ENCODE measurements around the gene OR4D1.

The OR4D1 gene

GRCh38 chr17:58170622-58171021 lies 22.4 kb downstream of the OR4D1 start:
- H3K27me3 Mint-ChIP-seq = peaks cover 19% of the 10 kb centered on the region
- peaks cover 2% of the 10 kb centered on the region for H3K9me3 Mint-ChIP-seq
- peaks cover 6% of the 10 kb centered on the region for H3K4me1 Mint-ChIP-seq
- no peak overlapping the region for H3K4me3 Mint-ChIP-seq
- H3K36me3 Mint-ChIP-seq = peaks cover 3% of the 10 kb centered on the region
- H3K27ac Mint-ChIP-seq = no peak overlapping the region
- no peak for ATAC-seq (ENCODE audit: low read depth)
- no peak for DNase-seq (ENCODE audit: low spot score in 2 of 2)

GRCh38 chr17:58172369-58173071 lies 24.3 kb downstream of the OR4D1 start:
- DNase-seq (ENCODE audit: low spot score in 2 of 2) = peak in 1 of 2 donors; percentile 11
- Mint-ChIP-seq H3K27ac (no peak overlapping the region), H3K27me3 (peaks cover 23% of the 10 kb centered on the region), H3K4me1 (peaks cover 6% of the 10 kb centered on the region), H3K36me3 (peaks cover 5% of the 10 kb centered on the region), H3K9me3 (peaks cover 2% of the 10 kb centered on the region), H3K4me3 (no peak overlapping the region)
- peak; percentile 69 for ATAC-seq (ENCODE audit: low read depth)

- DNase-seq (ENCODE audit: low spot score in 2 of 2) (no peak), ATAC-seq (ENCODE audit: low read depth) (no peak)
- no peaks in the 10 kb centered on the region for H3K9me3 Mint-ChIP-seq
- peaks cover 6% of the 10 kb centered on the region for H3K4me1 Mint-ChIP-seq
- no peak overlapping the region for H3K27ac Mint-ChIP-seq
- H3K4me3 Mint-ChIP-seq = no peak overlapping the region
- H3K27me3 Mint-ChIP-seq = peaks cover 18% of the 10 kb centered on the region
- H3K36me3 Mint-ChIP-seq = peaks cover 3% of the 10 kb centered on the region
Measured at GRCh38 chr17:58174871-58175270, 26.7 kb downstream of the OR4D1 start.

GRCh38 chr17:58176200-58176599 lies 28.0 kb downstream of the OR4D1 start:
- H3K9me3 Mint-ChIP-seq = no peaks in the 10 kb centered on the region

GRCh38 chr17:58181796-58182195 lies 33.6 kb downstream of the OR4D1 start:
- Mint-ChIP-seq H3K4me1 (peaks cover 15% of the 10 kb centered on the region), H3K9me3 (no peaks in the 10 kb centered on the region), H3K27ac (no peak overlapping the region), H3K36me3 (peaks cover under 1% of the 10 kb centered on the region), H3K27me3 (peaks cover 14% of the 10 kb centered on the region), H3K4me3 (no peak overlapping the region)
- no peak for DNase-seq (ENCODE audit: low spot score in 2 of 2)
- no peak for ATAC-seq (ENCODE audit: low read depth)

More at GRCh38 chr17:58176200-58176599, 28.0 kb downstream of the OR4D1 start:
- H3K27me3 Mint-ChIP-seq = peaks cover 17% of the 10 kb centered on the region
- ATAC-seq (ENCODE audit: low read depth) (no peak), DNase-seq (ENCODE audit: low spot score in 2 of 2) (no peak)
- peaks cover 3% of the 10 kb centered on the region for H3K36me3 Mint-ChIP-seq
- peaks cover 7% of the 10 kb centered on the region for H3K4me1 Mint-ChIP-seq
- H3K27ac Mint-ChIP-seq = no peak overlapping the region
- H3K4me3 Mint-ChIP-seq = no peak overlapping the region

GRCh38 chr17:58183514-58183913 lies 35.3 kb downstream of the OR4D1 start:
- H3K27ac Mint-ChIP-seq = no peak overlapping the region

GRCh38 chr17:58184308-58184985 lies 36.3 kb downstream of the OR4D1 start:
- H3K27ac Mint-ChIP-seq = no peak overlapping the region
- H3K36me3 Mint-ChIP-seq = no peaks in the 10 kb centered on the region
- H3K4me1 Mint-ChIP-seq = peaks cover 15% of the 10 kb centered on the region
- no peaks in the 10 kb centered on the region for H3K9me3 Mint-ChIP-seq
- DNase-seq (ENCODE audit: low spot score in 2 of 2) (no peak), ATAC-seq (ENCODE audit: low read depth) (no peak)
- peaks cover 13% of the 10 kb centered on the region for H3K27me3 Mint-ChIP-seq
- H3K4me3 Mint-ChIP-seq = no peak overlapping the region

More at GRCh38 chr17:58183514-58183913, 35.3 kb downstream of the OR4D1 start:
- DNase-seq (ENCODE audit: low spot score in 2 of 2) (no peak), ATAC-seq (ENCODE audit: low read depth) (no peak)
- Mint-ChIP-seq H3K4me1 (peaks cover 15% of the 10 kb centered on the region), H3K27me3 (peaks cover 15% of the 10 kb centered on the region), H3K36me3 (no peaks in the 10 kb centered on the region), H3K9me3 (no peaks in the 10 kb centered on the region), H3K4me3 (no peak overlapping the region)

GRCh38 chr17:58184986-58185761 lies 37.0 kb downstream of the OR4D1 start:
- Mint-ChIP-seq H3K9me3 (no peaks in the 10 kb centered on the region), H3K4me1 (peaks cover 15% of the 10 kb centered on the region), H3K27me3 (peaks cover 17% of the 10 kb centered on the region), H3K36me3 (no peaks in the 10 kb centered on the region), H3K4me3 (no peak overlapping the region), H3K27ac (no peak overlapping the region)
- DNase-seq (ENCODE audit: low spot score in 2 of 2) (no peak), ATAC-seq (ENCODE audit: low read depth) (no peak)

- Mint-ChIP-seq H3K4me1 (peaks cover 7% of the 10 kb centered on the region), H3K27ac (no peak overlapping the region), H3K9me3 (no peaks in the 10 kb centered on the region), H3K4me3 (no peak overlapping the region), H3K27me3 (peaks cover 12% of the 10 kb centered on the region), H3K36me3 (no peaks in the 10 kb centered on the region)
- no peak for DNase-seq (ENCODE audit: low spot score in 2 of 2)
- ATAC-seq (ENCODE audit: low read depth) = no peak
Measured at GRCh38 chr17:58186591-58186990, 38.4 kb downstream of the OR4D1 start.

- no peaks in the 10 kb centered on the region for H3K36me3 Mint-ChIP-seq
- ATAC-seq (ENCODE audit: low read depth) (no peak), DNase-seq (ENCODE audit: low spot score in 2 of 2) (no peak)
- peaks cover 14% of the 10 kb centered on the region for H3K27me3 Mint-ChIP-seq
- H3K4me1 Mint-ChIP-seq = peaks cover 7% of the 10 kb centered on the region
- H3K9me3 Mint-ChIP-seq = no peaks in the 10 kb centered on the region
- H3K4me3 Mint-ChIP-seq = no peak overlapping the region
- no peak overlapping the region for H3K27ac Mint-ChIP-seq
Measured at GRCh38 chr17:58187063-58187462, 38.9 kb downstream of the OR4D1 start.

- no peaks in the 10 kb centered on the region for H3K36me3 Mint-ChIP-seq
- no peak overlapping the region for H3K4me3 Mint-ChIP-seq
- no peaks in the 10 kb centered on the region for H3K9me3 Mint-ChIP-seq
- DNase-seq (ENCODE audit: low spot score in 2 of 2) = no peak
- H3K4me1 Mint-ChIP-seq = peaks cover 7% of the 10 kb centered on the region
- peaks cover 14% of the 10 kb centered on the region for H3K27me3 Mint-ChIP-seq
- no peak for ATAC-seq (ENCODE audit: low read depth)
- H3K27ac Mint-ChIP-seq = no peak overlapping the region
Measured at GRCh38 chr17:58187675-58188074, 39.5 kb downstream of the OR4D1 start.

- Mint-ChIP-seq H3K4me3 (no peak overlapping the region), H3K4me1 (peaks cover 7% of the 10 kb centered on the region), H3K27ac (no peak overlapping the region), H3K36me3 (no peaks in the 10 kb centered on the region), H3K27me3 (peaks cover 16% of the 10 kb centered on the region), H3K9me3 (no peaks in the 10 kb centered on the region)
- ATAC-seq (ENCODE audit: low read depth) = no peak
- no peak for DNase-seq (ENCODE audit: low spot score in 2 of 2)
Measured at GRCh38 chr17:58189436-58190146, 41.4 kb downstream of the OR4D1 start.

GRCh38 chr17:58191241-58191896 lies 43.2 kb downstream of the OR4D1 start:
- H3K9me3 Mint-ChIP-seq = no peaks in the 10 kb centered on the region
- H3K4me3 Mint-ChIP-seq = no peak overlapping the region
- peaks cover 18% of the 10 kb centered on the region for H3K27me3 Mint-ChIP-seq
- ATAC-seq (ENCODE audit: low read depth) (no peak), DNase-seq (ENCODE audit: low spot score in 2 of 2) (no peak)
- H3K27ac Mint-ChIP-seq = no peak overlapping the region
- H3K4me1 Mint-ChIP-seq = no peaks in the 10 kb centered on the region
- no peaks in the 10 kb centered on the region for H3K36me3 Mint-ChIP-seq
